ENCODE data around the gene INTS12.

GRCh38 chr4:105709081-105709450 lies 577 bp upstream of the INTS12 start:
- TF ChIP-seq CTCF (IDR thresholded peaks at IDR 0.05): no peak
- no peak for TF ChIP-seq EZH2 (IDR thresholded peaks at IDR 0.05)
- no peak for TF ChIP-seq EZH2phosphoT487 (IDR thresholded peaks at IDR 0.05)

All from neural progenitor cell (in vitro differentiated cells).